CD4-positive, alpha-beta T cell treated with Interferon alpha-2 for 1 hour (primary cell): ENCODE results near the gene AQP12B.

Experiments used
- DNase-seq, 2 donors: peaks; one replicate each; pipeline ENCODE4 v3.0.0-alpha.2; 2020 to 2022

Gene AQP12B

GRCh38 chr2:240631548-240632305 is 51.0 kb downstream of the AQP12B start:
- no peak for DNase-seq

- DNase-seq = no peak
Observed at GRCh38 chr2:240630771-240631547, 51.7 kb downstream of the AQP12B start.

- DNase-seq = no peak
Observed at GRCh38 chr2:240629968-240630770, 52.5 kb downstream of the AQP12B start.

GRCh38 chr2:240629619-240629967 is 53.1 kb downstream of the AQP12B start:
- DNase-seq = no peak

- DNase-seq = no peak
Observed at GRCh38 chr2:240628808-240629618, 53.7 kb downstream of the AQP12B start.

- DNase-seq = no peak
Observed at GRCh38 chr2:240628507-240628807, 54.2 kb downstream of the AQP12B start.

GRCh38 chr2:240627736-240628506 is 54.8 kb downstream of the AQP12B start:
- no peak for DNase-seq

- DNase-seq = peak; percentile 25 to 47
Observed at GRCh38 chr2:240626531-240627300, 56.0 kb downstream of the AQP12B start.
